ENCODE data around the gene PAPSS2. TPM values are rescaled to one million over a fixed set of nuclear protein-coding genes. Genes with fewer than 3 reads are reported as not detected.

Gene PAPSS2
- total RNA-seq, 1 experiment from 2014 or later = 22.1 TPM

DNA sequence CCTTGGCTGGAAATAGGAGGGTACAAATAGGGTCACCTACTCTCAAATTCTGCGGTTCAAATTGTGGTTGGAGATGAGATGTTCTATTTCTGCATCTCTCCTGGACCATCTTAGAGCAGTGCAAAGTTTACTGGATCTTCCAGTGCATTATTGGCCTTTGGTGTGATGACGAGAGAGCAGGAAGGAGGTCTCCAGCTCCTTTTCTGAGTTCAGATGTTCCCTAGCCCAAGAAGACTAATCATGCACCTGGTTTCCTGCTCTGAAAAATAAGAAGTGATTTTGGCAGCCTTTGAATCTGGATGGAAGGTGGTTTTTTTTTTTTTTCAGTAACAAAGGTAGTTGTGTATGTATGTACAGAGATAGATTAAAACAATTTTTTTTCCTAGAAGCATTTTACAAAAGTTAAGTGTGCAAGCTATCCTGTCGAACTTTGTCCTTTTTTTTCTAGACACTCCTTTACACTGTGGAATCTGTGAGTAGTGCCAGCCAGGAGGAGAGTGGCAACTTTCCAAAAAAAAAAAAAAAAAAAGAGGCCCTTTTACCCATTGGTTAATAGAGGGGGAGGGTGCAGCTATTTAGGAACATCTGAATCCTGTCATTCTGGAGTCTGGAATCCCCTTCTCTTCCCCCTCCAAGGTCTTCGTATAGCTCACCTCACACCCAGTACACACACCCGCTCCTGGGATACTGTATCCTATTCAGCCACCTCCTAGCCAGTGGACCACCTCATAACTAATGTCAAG lies 26.3 kb downstream of the PAPSS2 start:
- Mint-ChIP-seq H3K4me1 (0 out of 2 replicates have a peak, but pooled peaks cover 4% of the 10 kb centered on the region), H3K27ac (no peak overlapping the region), H3K4me3 (no peak overlapping the region), H3K36me3 (no peaks in the 10 kb centered on the region), H3K27me3 (ENCODE audit: low read depth) (no peaks in the 10 kb centered on the region), H3K9me3 (no peaks in the 10 kb centered on the region)
- TF ChIP-seq SOX15 (CRISPR knock-in tag; IDR thresholded peaks at IDR 0.05) (no peak), SMAD4 (CRISPR knock-in tag; IDR thresholded peaks at IDR 0.05) (no peak), ZBTB43 (CRISPR knock-in tag; IDR thresholded peaks at IDR 0.05) (no peak), TP53 (CRISPR knock-in tag; IDR thresholded peaks at IDR 0.05) (no peak), ZNF317 (CRISPR knock-in tag; IDR thresholded peaks at IDR 0.05; ENCODE audit: borderline replicate concordance, low read depth) (no peak), HMGA2 (CRISPR knock-in tag; IDR thresholded peaks at IDR 0.05) (no peak), ZBTB21 (CRISPR knock-in tag; IDR thresholded peaks at IDR 0.05; ENCODE audit: borderline replicate concordance) (no peak), MYBL2 (CRISPR knock-in tag; IDR thresholded peaks at IDR 0.05) (no peak), ZNF263 (CRISPR knock-in tag; IDR thresholded peaks at IDR 0.05; ENCODE audit: low read depth) (no peak), ZNF512 (CRISPR knock-in tag; IDR thresholded peaks at IDR 0.05; ENCODE audit: borderline replicate concordance) (no peak), RELA (CRISPR knock-in tag; IDR thresholded peaks at IDR 0.05; ENCODE audit: borderline replicate concordance) (no peak), SMAD3 (CRISPR knock-in tag; IDR thresholded peaks at IDR 0.05; ENCODE audit: borderline replicate concordance) (no peak)
- TF ChIP-seq, protein P1, sequence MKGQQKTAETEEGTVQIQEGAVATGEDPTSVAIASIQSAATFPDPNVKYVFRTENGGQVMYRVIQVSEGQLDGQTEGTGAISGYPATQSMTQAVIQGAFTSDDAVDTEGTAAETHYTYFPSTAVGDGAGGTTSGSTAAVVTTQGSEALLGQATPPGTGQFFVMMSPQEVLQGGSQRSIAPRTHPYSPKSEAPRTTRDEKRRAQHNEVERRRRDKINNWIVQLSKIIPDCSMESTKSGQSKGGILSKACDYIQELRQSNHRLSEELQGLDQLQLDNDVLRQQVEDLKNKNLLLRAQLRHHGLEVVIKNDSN (CRISPR knock-in tag; IDR thresholded peaks at IDR 0.05) = no peak
- TF ChIP-seq, protein P2, sequence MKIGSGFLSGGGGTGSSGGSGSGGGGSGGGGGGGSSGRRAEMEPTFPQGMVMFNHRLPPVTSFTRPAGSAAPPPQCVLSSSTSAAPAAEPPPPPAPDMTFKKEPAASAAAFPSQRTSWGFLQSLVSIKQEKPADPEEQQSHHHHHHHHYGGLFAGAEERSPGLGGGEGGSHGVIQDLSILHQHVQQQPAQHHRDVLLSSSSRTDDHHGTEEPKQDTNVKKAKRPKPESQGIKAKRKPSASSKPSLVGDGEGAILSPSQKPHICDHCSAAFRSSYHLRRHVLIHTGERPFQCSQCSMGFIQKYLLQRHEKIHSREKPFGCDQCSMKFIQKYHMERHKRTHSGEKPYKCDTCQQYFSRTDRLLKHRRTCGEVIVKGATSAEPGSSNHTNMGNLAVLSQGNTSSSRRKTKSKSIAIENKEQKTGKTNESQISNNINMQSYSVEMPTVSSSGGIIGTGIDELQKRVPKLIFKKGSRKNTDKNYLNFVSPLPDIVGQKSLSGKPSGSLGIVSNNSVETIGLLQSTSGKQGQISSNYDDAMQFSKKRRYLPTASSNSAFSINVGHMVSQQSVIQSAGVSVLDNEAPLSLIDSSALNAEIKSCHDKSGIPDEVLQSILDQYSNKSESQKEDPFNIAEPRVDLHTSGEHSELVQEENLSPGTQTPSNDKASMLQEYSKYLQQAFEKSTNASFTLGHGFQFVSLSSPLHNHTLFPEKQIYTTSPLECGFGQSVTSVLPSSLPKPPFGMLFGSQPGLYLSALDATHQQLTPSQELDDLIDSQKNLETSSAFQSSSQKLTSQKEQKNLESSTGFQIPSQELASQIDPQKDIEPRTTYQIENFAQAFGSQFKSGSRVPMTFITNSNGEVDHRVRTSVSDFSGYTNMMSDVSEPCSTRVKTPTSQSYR (CRISPR knock-in tag; IDR thresholded peaks at IDR 0.05) = no peak
- ATAC-seq (no peak; the same call in 1 of the 2 replicates), DNase-seq (ENCODE audit: low spot score) (no peak)
- CTCF ChIA-PET = interaction anchor here (1.6 kb wide), 1 partner anchor 49 kb away, joined by 4 read pairs; no protein-coding TSS in a partner anchor
- POLR2A ChIA-PET = interaction anchor here (0.6 kb wide), 2 partner anchors 20 to 65 kb away, joined by 3 to 5 read pairs; no protein-coding TSS in a partner anchor

- TF ChIP-seq FOXK1 (CRISPR knock-in tag; IDR thresholded peaks at IDR 0.05) = no peak
- TF ChIP-seq ZNF232 (CRISPR knock-in tag; IDR thresholded peaks at IDR 0.05) = no peak
- TF ChIP-seq JUN (CRISPR knock-in tag; IDR thresholded peaks at IDR 0.05) = no peak
- TF ChIP-seq ATF1 (CRISPR knock-in tag; IDR thresholded peaks at IDR 0.05) = no peak
- no peak for TF ChIP-seq ZNF396 (CRISPR knock-in tag; IDR thresholded peaks at IDR 0.05; ENCODE audit: borderline replicate concordance)
- Mint-ChIP-seq H3K36me3 (no peaks in the 10 kb centered on the region), H3K27ac (no peak overlapping the region), H3K4me3 (no peak overlapping the region), H3K4me1 (no peaks in the 10 kb centered on the region), H3K9me3 (no peaks in the 10 kb centered on the region), H3K27me3 (ENCODE audit: low read depth) (no peaks in the 10 kb centered on the region)
- CTCF ChIA-PET = interaction anchor here (0.7 kb wide), 2 partner anchors 95 to 159 kb away, joined by 3 read pairs; no protein-coding TSS in a partner anchor
- POLR2A ChIA-PET = interaction anchor here (1.3 kb wide), 1 partner anchor 43 kb away, joined by 3 read pairs; no protein-coding TSS in a partner anchor
- DNase-seq (ENCODE audit: low spot score) = no peak
- ATAC-seq = no peak
Measured at GRCh38 chr10:87691506-87692070, 31.9 kb downstream of the PAPSS2 start.

Data from WTC11 (cell line).